HEK293 (cell line): Measurements from ENCODE around the gene SLX4.

Experiments
- CTCF ChIA-PET: fragments of 350-600 bp; formaldehyde crosslinking; extraction: SDS; loops from one replicate; lab custom pipeline; 2021; ENCODE audit warnings: antibody characterized with exemption; lab: Yijun Ruan, JAX
- POLR2A ChIA-PET: fragments of 300-600 bp; formaldehyde crosslinking; extraction: SDS; loops from one replicate; lab custom pipeline; 2020; ENCODE audit warnings: antibody characterized with exemption, inconsistent platforms; lab: Yijun Ruan, JAX
- H3K27ac ChIP-seq: fragments of 200-500 bp; sonication (Bioruptor generic); 2 replicates; pipeline ENCODE4 v1.5.1; 2014; ENCODE audit warnings: low read depth, low read length, control low read depth, inconsistent platforms; ENCODE audit errors: extremely low read depth
- H3K36me3 ChIP-seq, 2 experiments: fragments of 200-500 bp in 1 of 2; sonication (Bioruptor generic) in 1 of 2; 1 replicate in 1 of 2; 2 replicates in 1 of 2; pipeline ENCODE4 v1.5.1; 2014 to 2017; ENCODE audit warnings: inconsistent platforms in 2 of 2, low read length in 2 of 2; ENCODE audit not compliant: control insufficient read depth in 2 of 2, insufficient read depth in 1 of 2
- H3K4me1 ChIP-seq: fragments of 200-500 bp; sonication (Bioruptor generic); 2 replicates; pipeline ENCODE4 v1.5.1; 2014; ENCODE audit warnings: mild to moderate bottlenecking, low read length, inconsistent platforms; ENCODE audit not compliant: control insufficient read depth, insufficient read depth
- H3K4me3 ChIP-seq: 2 replicates; pipeline ENCODE4 v1.5.1; 2011; ENCODE audit warnings: low read depth, mild to moderate bottlenecking, control low read depth, low read length, moderate library complexity
- H3K9me3 ChIP-seq: fragments of 200-500 bp; sonication (Bioruptor generic); 2 replicates; pipeline ENCODE4 v1.5.1; 2014; ENCODE audit warnings: low read depth, low read length, inconsistent platforms; ENCODE audit not compliant: control insufficient read depth, insufficient read depth
- BCL11A ChIP-seq: fragments of 450-650 bp; formaldehyde crosslinking; IDR thresholded peaks from 2 replicates; pipeline ENCODE4 v1.5.1; 2016; ENCODE audit warnings: low read depth, missing biosample characterization, missing genetic modification characterization
- FEZF1 ChIP-seq: fragments of 450-650 bp; formaldehyde crosslinking; IDR thresholded peaks from 2 replicates; pipeline ENCODE4 v1.5.1; 2016; ENCODE audit warnings: missing biosample characterization, missing genetic modification characterization
- GLIS1 ChIP-seq: fragments of 450-650 bp; formaldehyde crosslinking; IDR thresholded peaks from 2 replicates; pipeline ENCODE4 v1.5.1; 2016; ENCODE audit warnings: missing biosample characterization, missing genetic modification characterization
- KLF9 ChIP-seq: fragments of 450-650 bp; formaldehyde crosslinking; IDR thresholded peaks from 2 replicates; pipeline ENCODE4 v1.5.1; 2016; ENCODE audit warnings: missing biosample characterization, missing genetic modification characterization, low read depth
- REST ChIP-seq: fragments of 450-650 bp; formaldehyde crosslinking; IDR thresholded peaks from 2 replicates; pipeline ENCODE4 v1.5.1; 2016; ENCODE audit warnings: missing biosample characterization, missing genetic modification characterization
- SP3 ChIP-seq: fragments of 450-650 bp; formaldehyde crosslinking; IDR thresholded peaks from 2 replicates; pipeline ENCODE4 v1.5.1; 2016; ENCODE audit warnings: missing biosample characterization, missing genetic modification characterization
- WT1 ChIP-seq: fragments of 450-650 bp; formaldehyde crosslinking; IDR thresholded peaks from 2 replicates; pipeline ENCODE4 v1.5.1; 2016; ENCODE audit warnings: missing biosample characterization, missing genetic modification characterization
- ZBTB26 ChIP-seq: fragments of 450-650 bp; formaldehyde crosslinking; optimal IDR thresholded peaks from 2 replicates; pipeline ENCODE3; 2016; ENCODE audit warnings: missing biosample characterization, mild to moderate bottlenecking, missing genetic modification characterization
- ZBTB7A ChIP-seq: fragments of 450-650 bp; formaldehyde crosslinking; IDR thresholded peaks from 2 replicates; pipeline ENCODE4 v1.5.1; 2016; ENCODE audit warnings: low read depth, missing biosample characterization, missing genetic modification characterization
- ZBTB8A ChIP-seq: fragments of 450-650 bp; formaldehyde crosslinking; IDR thresholded peaks from 2 replicates; pipeline ENCODE4 v1.5.1; 2016; ENCODE audit warnings: missing biosample characterization, missing genetic modification characterization
- ZNF112 ChIP-seq: fragments of 450-650 bp; formaldehyde crosslinking; IDR thresholded peaks from 2 replicates; pipeline ENCODE4 v1.5.0; 2017; ENCODE audit warnings: missing biosample characterization, missing genetic modification characterization
- ZNF239 ChIP-seq: fragments of 450-650 bp; formaldehyde crosslinking; IDR thresholded peaks from 2 replicates; pipeline ENCODE4 v1.5.1; 2016; ENCODE audit warnings: missing biosample characterization, missing genetic modification characterization
- ZNF248 ChIP-seq: fragments of 450-650 bp; formaldehyde crosslinking; IDR thresholded peaks from 2 replicates; pipeline ENCODE4 v1.5.1; 2017; ENCODE audit warnings: missing biosample characterization, missing genetic modification characterization
- ZNF510 ChIP-seq: fragments of 450-650 bp; formaldehyde crosslinking; IDR thresholded peaks from 2 replicates; pipeline ENCODE4 v1.5.1; 2018; ENCODE audit warnings: mild to moderate bottlenecking, missing genetic modification characterization, missing biosample characterization; ENCODE audit not compliant: insufficient replicate concordance
- ZNF530 ChIP-seq: fragments of 450-650 bp; formaldehyde crosslinking; IDR thresholded peaks from 2 replicates; pipeline ENCODE4 v1.5.1; 2016; ENCODE audit warnings: low read depth, missing biosample characterization, missing genetic modification characterization
- ZNF654 ChIP-seq: fragments of 450-650 bp; formaldehyde crosslinking; IDR thresholded peaks from 2 replicates; pipeline ENCODE4 v1.5.1; 2016; ENCODE audit warnings: low read depth, missing biosample characterization, missing genetic modification characterization
- ZNF658 ChIP-seq: fragments of 450-650 bp; formaldehyde crosslinking; IDR thresholded peaks from 2 replicates; pipeline ENCODE4; 2016; ENCODE audit warnings: missing biosample characterization, missing genetic modification characterization
- ZNF660 ChIP-seq: fragments of 450-650 bp; IDR thresholded peaks from 2 replicates; pipeline ENCODE4 v1.5.1; 2018; ENCODE audit warnings: missing biosample characterization, mild to moderate bottlenecking, missing genetic modification characterization

Gene SLX4

GRCh38 chr16:3638916-3639644 lies 27.7 kb upstream of the SLX4 start (continued):
- TF ChIP-seq GLIS1 (tag by site-specific recombination) (no peak), FEZF1 (no peak), ZBTB26 (no peak), ZNF248 (tag by site-specific recombination) (no peak), ZNF530 (tag by site-specific recombination) (no peak), KLF9 (tag by site-specific recombination) (no peak), ZBTB7A (tag by site-specific recombination) (no peak)

GRCh38 chr16:3637371-3637923 lies 26.0 kb upstream of the SLX4 start:
- CTCF ChIA-PET: interaction anchor here (1.0 kb wide), 2 partner anchors 15 to 16 kb away, joined by 3 to 4 read pairs; no protein-coding TSS in a partner anchor
- TF ChIP-seq ZNF658 (tag by site-specific recombination) (no peak), SP3 (no peak), ZBTB8A (tag by site-specific recombination) (no peak), BCL11A (no peak), ZNF112 (tag by site-specific recombination) (no peak), ZNF510 (tag by site-specific recombination) (no peak), ZNF239 (tag by site-specific recombination) (no peak), WT1 (tag by site-specific recombination) (no peak), GLIS1 (tag by site-specific recombination) (no peak), ZNF660 (tag by site-specific recombination) (no peak)
- TF ChIP-seq, all 188 proteins: peak for 0
- Histone ChIP-seq H3K9me3 (no peaks in the 10 kb centered on the region), H3K4me3 (no peak overlapping the region), H3K27ac (no peak overlapping the region), H3K36me3 (peaks cover 0 to 5% of the 10 kb centered on the region in 2 experiments; a peak in 1 of 3 replicates), H3K4me1 (no peaks in the 10 kb centered on the region)
- POLR2A ChIA-PET: interaction anchor here (0.6 to 0.8 kb wide), 2 partner anchors 78 to 135 kb away, joined by 3 read pairs; no protein-coding TSS in a partner anchor

- POLR2A ChIA-PET: interaction anchor here (0.7 kb wide), 3 partner anchors 20 to 513 kb away, joined by 3 to 4 read pairs (median 3); no protein-coding TSS in a partner anchor
- CTCF ChIA-PET: interaction anchor here (0.7 to 1.8 kb wide), 4 partner anchors 17 to 45 kb away, joined by 4 to 7 read pairs (median 6); no protein-coding TSS in a partner anchor
- Histone ChIP-seq H3K36me3 (no peaks in the 10 kb centered on the region; a peak in 1 of 3 replicates), H3K4me3 (no peak overlapping the region), H3K27ac (no peak overlapping the region), H3K4me1 (peaks cover 5% of the 10 kb centered on the region; the same call in 1 of the 2 replicates), H3K9me3 (no peaks in the 10 kb centered on the region)
- TF ChIP-seq WT1 (tag by site-specific recombination) (no peak), REST (peak; percentile 22; the same call in 1 of the 2 replicates), ZNF654 (tag by site-specific recombination) (peak; percentile 32; the same call in 1 of the 2 replicates)
Observed at GRCh38 chr16:3625911-3626732, 14.7 kb upstream of the SLX4 start.
